ENCODE results near the gene IFI35.

GRCh38 chr17:43019418-43019817 lies 12.8 kb downstream of the IFI35 start:
- TF ChIP-seq CTCF (IDR thresholded peaks at IDR 0.05 in 4 of 5, conservative IDR thresholded peaks at IDR 0.05 in 1 of 5): no peak
- TF ChIP-seq POLR2A (IDR thresholded peaks at IDR 0.05): no peak
